ENCODE data around the gene BRINP3.

Gene BRINP3

GRCh38 chr1:190478149-190479049 lies 735 bp upstream of the BRINP3 start:
- 0 to 1% methylated on average over 22 to 23 of the region's 42 CpGs for WGBS, 2 experiments (ENCODE audit: insufficient coverage in 2 of 2)
- peaks cover 10% of the 10 kb centered on the region for H3K4me1 ChIP-seq (ENCODE audit: control insufficient read depth, insufficient read depth, low read length, poor library complexity, severe bottlenecking)
- H3K9me3 ChIP-seq (ENCODE audit: control insufficient read depth, low read length) = no peaks in the 10 kb centered on the region
- H3K4me3 ChIP-seq (ENCODE audit: extremely low read depth, insufficient read depth, low read length, poor library complexity, severe bottlenecking) = peak overlapping the region; percentile 41
- no peaks in the 10 kb centered on the region for H3K36me3 ChIP-seq (ENCODE audit: control insufficient read depth, insufficient read depth, low read length)
- no peak overlapping the region for H3K27ac ChIP-seq (ENCODE audit: low read depth, low read length, severe bottlenecking)

- Histone ChIP-seq H3K4me3 (ENCODE audit: extremely low read depth, insufficient read depth, low read length, poor library complexity, severe bottlenecking) (no peak overlapping the region), H3K4me1 (ENCODE audit: control insufficient read depth, insufficient read depth, low read length, poor library complexity, severe bottlenecking) (peaks cover 10% of the 10 kb centered on the region), H3K9me3 (ENCODE audit: control insufficient read depth, low read length) (no peaks in the 10 kb centered on the region), H3K36me3 (ENCODE audit: control insufficient read depth, insufficient read depth, low read length) (no peaks in the 10 kb centered on the region), H3K27ac (ENCODE audit: low read depth, low read length, severe bottlenecking) (no peak overlapping the region)
- WGBS, 2 experiments (ENCODE audit: insufficient coverage in 2 of 2) = 66% methylated on average over 2 of the region's 5 CpGs; no CpG with 5 or more reads in 1 of the 2 experiments
Observed at GRCh38 chr1:190476806-190477205, 858 bp downstream of the BRINP3 start.

- Histone ChIP-seq H3K9me3 (ENCODE audit: control insufficient read depth, low read length) (no peaks in the 10 kb centered on the region), H3K4me3 (ENCODE audit: extremely low read depth, insufficient read depth, low read length, poor library complexity, severe bottlenecking) (no peak overlapping the region), H3K27ac (ENCODE audit: low read depth, low read length, severe bottlenecking) (no peak overlapping the region), H3K4me1 (ENCODE audit: control insufficient read depth, insufficient read depth, low read length, poor library complexity, severe bottlenecking) (peaks cover 10% of the 10 kb centered on the region), H3K36me3 (ENCODE audit: control insufficient read depth, insufficient read depth, low read length) (no peaks in the 10 kb centered on the region)
- 20% methylated on average over 1 of the region's 5 CpGs; no CpG with 5 or more reads in 1 of the 2 experiments for WGBS, 2 experiments (ENCODE audit: insufficient coverage in 2 of 2)
Observed at GRCh38 chr1:190476321-190476720, 1.3 kb downstream of the BRINP3 start.

GRCh38 chr1:190475421-190476141 lies 2.1 kb downstream of the BRINP3 start:
- Histone ChIP-seq H3K36me3 (ENCODE audit: control insufficient read depth, insufficient read depth, low read length) (no peaks in the 10 kb centered on the region), H3K9me3 (ENCODE audit: control insufficient read depth, low read length) (no peaks in the 10 kb centered on the region), H3K27ac (ENCODE audit: low read depth, low read length, severe bottlenecking) (no peak overlapping the region), H3K4me3 (ENCODE audit: extremely low read depth, insufficient read depth, low read length, poor library complexity, severe bottlenecking) (peak overlapping the region; percentile 26), H3K4me1 (ENCODE audit: control insufficient read depth, insufficient read depth, low read length, poor library complexity, severe bottlenecking) (peaks cover 10% of the 10 kb centered on the region)
- 0% methylated on average over 16 to 17 of the region's 27 CpGs for WGBS, 2 experiments (ENCODE audit: insufficient coverage in 2 of 2)

- WGBS, 2 experiments (ENCODE audit: insufficient coverage in 2 of 2) = 7 to 8% methylated on average over 6 to 7 of the region's 13 CpGs
Observed at GRCh38 chr1:190474650-190475211, 2.9 kb downstream of the BRINP3 start.

GRCh38 chr1:190474010-190474409 lies 3.7 kb downstream of the BRINP3 start:
- Histone ChIP-seq H3K27ac (ENCODE audit: low read depth, low read length, severe bottlenecking) (no peak overlapping the region), H3K36me3 (ENCODE audit: control insufficient read depth, insufficient read depth, low read length) (no peaks in the 10 kb centered on the region), H3K9me3 (ENCODE audit: control insufficient read depth, low read length) (no peaks in the 10 kb centered on the region), H3K4me3 (ENCODE audit: extremely low read depth, insufficient read depth, low read length, poor library complexity, severe bottlenecking) (no peak overlapping the region), H3K4me1 (ENCODE audit: control insufficient read depth, insufficient read depth, low read length, poor library complexity, severe bottlenecking) (peaks cover 3% of the 10 kb centered on the region)
- WGBS, 2 experiments (ENCODE audit: insufficient coverage in 2 of 2) = 40% methylated on average over 1 of the region's 2 CpGs; no CpG with 5 or more reads in 1 of the 2 experiments

More at GRCh38 chr1:190474650-190475211, 2.9 kb downstream of the BRINP3 start:
- Histone ChIP-seq H3K9me3 (ENCODE audit: control insufficient read depth, low read length) (no peaks in the 10 kb centered on the region), H3K4me3 (ENCODE audit: extremely low read depth, insufficient read depth, low read length, poor library complexity, severe bottlenecking) (peak overlapping the region; percentile 26), H3K4me1 (ENCODE audit: control insufficient read depth, insufficient read depth, low read length, poor library complexity, severe bottlenecking) (peaks cover 10% of the 10 kb centered on the region), H3K36me3 (ENCODE audit: control insufficient read depth, insufficient read depth, low read length) (no peaks in the 10 kb centered on the region), H3K27ac (ENCODE audit: low read depth, low read length, severe bottlenecking) (no peak overlapping the region)

GRCh38 chr1:190472494-190472893 lies 5.2 kb downstream of the BRINP3 start:
- WGBS, 2 experiments (ENCODE audit: insufficient coverage in 2 of 2) = no CpG with 5 or more reads among the region's 1 CpG
- Histone ChIP-seq H3K4me1 (ENCODE audit: control insufficient read depth, insufficient read depth, low read length, poor library complexity, severe bottlenecking) (peaks cover 3% of the 10 kb centered on the region), H3K9me3 (ENCODE audit: control insufficient read depth, low read length) (no peaks in the 10 kb centered on the region), H3K4me3 (ENCODE audit: extremely low read depth, insufficient read depth, low read length, poor library complexity, severe bottlenecking) (no peak overlapping the region), H3K27ac (ENCODE audit: low read depth, low read length, severe bottlenecking) (no peak overlapping the region), H3K36me3 (ENCODE audit: control insufficient read depth, insufficient read depth, low read length) (no peaks in the 10 kb centered on the region)

GRCh38 chr1:190472042-190472441 lies 5.6 kb downstream of the BRINP3 start:
- no CpG with 5 or more reads among the region's 2 CpGs for WGBS, 2 experiments (ENCODE audit: insufficient coverage in 2 of 2)
- Histone ChIP-seq H3K4me3 (ENCODE audit: extremely low read depth, insufficient read depth, low read length, poor library complexity, severe bottlenecking) (no peak overlapping the region), H3K4me1 (ENCODE audit: control insufficient read depth, insufficient read depth, low read length, poor library complexity, severe bottlenecking) (peaks cover 3% of the 10 kb centered on the region)

GRCh38 chr1:190464690-190465089 lies 13.0 kb downstream of the BRINP3 start:
- Histone ChIP-seq H3K4me1 (ENCODE audit: control insufficient read depth, insufficient read depth, low read length, poor library complexity, severe bottlenecking) (no peaks in the 10 kb centered on the region), H3K27ac (ENCODE audit: low read depth, low read length, severe bottlenecking) (no peak overlapping the region), H3K9me3 (ENCODE audit: control insufficient read depth, low read length) (no peaks in the 10 kb centered on the region), H3K4me3 (ENCODE audit: extremely low read depth, insufficient read depth, low read length, poor library complexity, severe bottlenecking) (no peak overlapping the region), H3K36me3 (ENCODE audit: control insufficient read depth, insufficient read depth, low read length) (no peaks in the 10 kb centered on the region)
- WGBS, 2 experiments (ENCODE audit: insufficient coverage in 2 of 2) = 83 to 100% methylated on average over 1 of the region's 2 CpGs

More at GRCh38 chr1:190472042-190472441, 5.6 kb downstream of the BRINP3 start:
- Histone ChIP-seq H3K27ac (ENCODE audit: low read depth, low read length, severe bottlenecking) (no peak overlapping the region), H3K9me3 (ENCODE audit: control insufficient read depth, low read length) (no peaks in the 10 kb centered on the region), H3K36me3 (ENCODE audit: control insufficient read depth, insufficient read depth, low read length) (no peaks in the 10 kb centered on the region)

- WGBS, 2 experiments (ENCODE audit: insufficient coverage in 2 of 2) = no CpG with 5 or more reads among the region's 3 CpGs
- Histone ChIP-seq H3K36me3 (ENCODE audit: control insufficient read depth, insufficient read depth, low read length) (no peaks in the 10 kb centered on the region), H3K4me1 (ENCODE audit: control insufficient read depth, insufficient read depth, low read length, poor library complexity, severe bottlenecking) (no peaks in the 10 kb centered on the region), H3K9me3 (ENCODE audit: control insufficient read depth, low read length) (no peaks in the 10 kb centered on the region), H3K4me3 (ENCODE audit: extremely low read depth, insufficient read depth, low read length, poor library complexity, severe bottlenecking) (no peak overlapping the region), H3K27ac (ENCODE audit: low read depth, low read length, severe bottlenecking) (no peak overlapping the region)
Observed at GRCh38 chr1:190456129-190456528, 21.5 kb downstream of the BRINP3 start.
